BJ (cell line): ENCODE results near the gene PROM1. TPM values are rescaled to one million over a fixed set of nuclear protein-coding genes. Genes with fewer than 3 reads are reported as not detected.

ENCODE experiments used
- CTCF ChIA-PET: fragments of 350-600 bp; formaldehyde crosslinking; extraction: SDS; loops from one replicate; lab custom pipeline; 2021; ENCODE audit warnings: antibody characterized with exemption, inconsistent platforms; lab: Yijun Ruan, JAX
- POLR2A ChIA-PET: fragments of 300-600 bp; sonication (Branson Sonifier 250); formaldehyde crosslinking; extraction: SDS; loops from one replicate; lab custom pipeline; 2021; ENCODE audit warnings: antibody characterized with exemption; lab: Charles Lee
- DNase-seq: peaks from one replicate; pipeline ENCODE4 v3.0.0-alpha.2; 2011; ENCODE audit warnings: low read depth
- H3K27me3 ChIP-seq: 2 replicates; pipeline ENCODE4 v1.6.0; 2011; ENCODE audit warnings: low read length; ENCODE audit not compliant: control insufficient read depth, insufficient read depth
- H3K36me3 ChIP-seq: 2 replicates; pipeline ENCODE4 v1.5.1; 2011; ENCODE audit warnings: low read length; ENCODE audit not compliant: control insufficient read depth, insufficient read depth
- H3K4me3 ChIP-seq: 2 replicates; pipeline ENCODE4 v1.5.1; 2011; ENCODE audit warnings: low read depth, mild to moderate bottlenecking, control low read depth, low read length
- polyA plus RNA-seq: library from polyadenylated mRNA; depleted of rRNA; stranded (reverse); fragments of >200 nt; gene quantifications from 2 replicates; pipeline ENCODE4 v1.2.3, GENCODE V29; 2011
- TF ChIP-seq, protein P1 (sequence below): IDR thresholded peaks from 2 replicates; pipeline ENCODE4 v1.5.1; 2011; ENCODE audit warnings: low read depth, mild to moderate bottlenecking, control low read depth, inconsistent platforms, low read length, moderate library complexity; ENCODE audit not compliant: insufficient read depth

The PROM1 gene
- polyA plus RNA-seq, 1 experiment = not detected

DNA sequence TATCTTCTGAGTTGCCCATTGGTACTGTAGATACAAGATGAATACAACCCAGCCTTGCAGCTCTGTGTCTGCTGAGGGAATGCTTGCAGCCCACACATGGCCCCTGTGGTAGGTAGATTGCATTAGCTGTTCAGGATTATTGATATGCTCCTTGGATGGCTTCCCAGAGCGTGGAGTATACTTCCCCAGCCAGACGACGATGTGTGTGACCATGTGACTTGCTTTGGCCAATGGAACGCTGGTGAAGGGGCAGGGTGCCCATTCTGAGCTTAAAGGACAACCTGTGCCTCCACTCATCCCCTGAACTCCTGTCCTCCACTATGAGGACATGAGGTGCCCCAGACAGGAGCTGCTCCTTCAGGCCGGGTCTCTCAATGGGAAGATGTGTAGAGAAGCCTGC is 96.9 kb downstream of the PROM1 start:
- ChIA-PET CTCF (interaction anchor here (1.1 to 2.7 kb wide), 3 partner anchors 8 to 24 kb away, joined by 3 to 14 read pairs (median 3); no protein-coding TSS in a partner anchor), POLR2A (no interaction called here)
- no peak for DNase-seq
- TF ChIP-seq, protein P1, sequence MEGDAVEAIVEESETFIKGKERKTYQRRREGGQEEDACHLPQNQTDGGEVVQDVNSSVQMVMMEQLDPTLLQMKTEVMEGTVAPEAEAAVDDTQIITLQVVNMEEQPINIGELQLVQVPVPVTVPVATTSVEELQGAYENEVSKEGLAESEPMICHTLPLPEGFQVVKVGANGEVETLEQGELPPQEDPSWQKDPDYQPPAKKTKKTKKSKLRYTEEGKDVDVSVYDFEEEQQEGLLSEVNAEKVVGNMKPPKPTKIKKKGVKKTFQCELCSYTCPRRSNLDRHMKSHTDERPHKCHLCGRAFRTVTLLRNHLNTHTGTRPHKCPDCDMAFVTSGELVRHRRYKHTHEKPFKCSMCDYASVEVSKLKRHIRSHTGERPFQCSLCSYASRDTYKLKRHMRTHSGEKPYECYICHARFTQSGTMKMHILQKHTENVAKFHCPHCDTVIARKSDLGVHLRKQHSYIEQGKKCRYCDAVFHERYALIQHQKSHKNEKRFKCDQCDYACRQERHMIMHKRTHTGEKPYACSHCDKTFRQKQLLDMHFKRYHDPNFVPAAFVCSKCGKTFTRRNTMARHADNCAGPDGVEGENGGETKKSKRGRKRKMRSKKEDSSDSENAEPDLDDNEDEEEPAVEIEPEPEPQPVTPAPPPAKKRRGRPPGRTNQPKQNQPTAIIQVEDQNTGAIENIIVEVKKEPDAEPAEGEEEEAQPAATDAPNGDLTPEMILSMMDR = no peak
- Histone ChIP-seq H3K27me3 (peaks cover 7% of the 10 kb centered on the region; the same call in 1 of the 2 replicates), H3K4me3 (no peak overlapping the region), H3K36me3 (no peaks in the 10 kb centered on the region)

DNA sequence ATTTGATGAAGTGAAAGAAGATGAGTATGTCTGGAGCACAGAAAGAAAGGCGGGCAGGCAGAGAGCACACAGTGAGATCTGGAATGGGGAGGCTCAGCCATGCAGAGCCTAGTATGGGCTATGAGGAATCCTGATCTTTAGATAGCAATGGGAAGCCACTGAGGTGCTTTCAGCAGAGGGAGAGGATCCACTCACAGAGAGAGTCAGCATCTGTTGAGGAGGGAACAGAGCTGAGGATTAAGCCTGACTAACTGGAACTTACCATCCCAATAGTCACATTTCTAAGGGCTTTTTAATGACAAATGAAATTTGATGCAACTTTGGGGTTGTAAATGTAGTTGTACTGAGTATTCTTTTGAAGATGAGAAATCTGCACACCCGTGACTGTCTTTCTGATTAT is 100.2 kb downstream of the PROM1 start:
- TF ChIP-seq, protein P1 = no peak
- POLR2A ChIA-PET = no interaction called here
- no peaks in the 10 kb centered on the region for H3K36me3 ChIP-seq
- H3K27me3 ChIP-seq = peaks cover 5% of the 10 kb centered on the region; the same call in 1 of the 2 replicates
- no peak overlapping the region for H3K4me3 ChIP-seq
- DNase-seq = no peak
- CTCF ChIA-PET = interaction anchor here (1.2 kb wide), 1 partner anchor 17 kb away, joined by 6 read pairs; no protein-coding TSS in a partner anchor

- ChIA-PET CTCF (interaction anchor here (1.0 to 1.2 kb wide), 2 partner anchors 18 to 101 kb away, joined by 4 to 6 read pairs; no protein-coding TSS in a partner anchor), POLR2A (no interaction called here)
- Histone ChIP-seq H3K36me3 (no peaks in the 10 kb centered on the region), H3K27me3 (peaks cover 5% of the 10 kb centered on the region), H3K4me3 (no peak overlapping the region)
- no peak for DNase-seq
- TF ChIP-seq, protein P1 = no peak
Measured at GRCh38 chr4:15982842-15983524, 100.8 kb downstream of the PROM1 start.

DNA sequence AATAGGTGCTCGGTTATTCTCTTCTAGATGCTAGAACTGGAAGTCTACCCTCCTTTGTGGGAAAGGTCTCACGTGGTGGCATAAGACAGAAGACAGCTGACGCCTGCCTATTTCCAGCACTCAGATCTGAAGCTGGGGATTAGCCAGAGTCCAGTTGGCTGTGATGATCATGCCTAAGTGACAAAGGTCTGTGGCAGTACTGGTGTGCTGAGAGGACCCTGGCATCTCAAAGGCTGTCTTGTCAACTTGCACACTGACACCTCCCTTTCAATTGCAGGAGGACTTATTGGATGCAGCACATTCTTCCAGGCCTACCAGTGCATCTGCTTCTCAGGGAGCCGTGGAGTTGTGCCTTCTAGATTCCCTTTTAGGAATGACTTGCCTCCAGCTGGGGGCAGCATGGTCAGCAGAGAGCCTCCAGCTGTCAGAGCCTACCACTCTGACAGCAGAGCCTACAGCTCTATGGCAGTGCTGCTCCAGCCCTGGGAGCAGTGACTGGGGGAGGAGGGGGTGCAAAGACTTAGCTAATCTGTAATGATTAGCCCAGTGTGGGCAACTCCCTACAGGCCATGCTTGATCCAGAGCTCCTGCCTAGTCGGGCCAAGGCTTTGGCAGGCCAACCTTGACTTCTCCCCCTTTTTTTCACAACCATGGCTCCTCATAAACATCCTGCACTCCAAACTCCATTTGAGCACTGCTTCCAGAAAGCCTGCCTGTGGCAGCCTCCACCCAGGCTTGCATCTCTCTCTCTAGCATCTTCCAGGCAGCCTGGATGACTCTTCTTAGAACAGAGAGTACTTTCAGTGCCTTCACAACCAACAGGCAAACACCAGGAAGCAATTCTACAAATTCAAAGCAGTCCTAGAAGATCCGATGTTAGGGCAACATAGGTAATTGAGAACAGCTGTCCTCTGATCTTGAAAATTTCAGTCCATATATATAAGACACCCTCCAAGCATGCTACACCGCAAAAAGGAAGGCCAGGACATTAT is 107.1 kb downstream of the PROM1 start:
- Histone ChIP-seq H3K4me3 (no peak overlapping the region), H3K36me3 (no peaks in the 10 kb centered on the region), H3K27me3 (peaks cover 3% of the 10 kb centered on the region)
- no peak for DNase-seq
- POLR2A ChIA-PET = no interaction called here
- TF ChIP-seq, protein P1 = no peak
- CTCF ChIA-PET = interaction anchor here (1.5 to 3.0 kb wide), 2 partner anchors 12 to 95 kb away, joined by 3 to 11 read pairs; no protein-coding TSS in a partner anchor
